Endothelial cell of umbilical vein (primary cell): ENCODE results near the gene THSD4. TPM values are rescaled to one million over a fixed set of nuclear protein-coding genes. Genes with fewer than 3 reads are reported as not detected.

Experiments used
- BruUV-seq: library from RNA; stranded (reverse); fragments of 400-500 nt; replicated peaks from 2 replicates; lab custom pipeline; 2021; lab: Mats Ljungman, UMichigan
- CTCF ChIA-PET: fragments of 300-600, 350-600 bp; sonication (Branson Sonifier 250); formaldehyde crosslinking; loops from one replicate; lab custom pipeline; 2021; ENCODE audit warnings: antibody characterized with exemption, inconsistent platforms; lab: Charles Lee
- POLR2A ChIA-PET: fragments of 300-600, 350-600 bp; sonication (Branson Sonifier 250); formaldehyde crosslinking; loops from one replicate; lab custom pipeline; 2021; ENCODE audit warnings: antibody characterized with exemption, inconsistent platforms; lab: Charles Lee
- DNase-seq: peaks from one replicate; pipeline ENCODE4 v3.0.0-alpha.2; 2011; ENCODE audit warnings: low read depth, low spot score
- FAIRE-seq: peaks from 2 replicates; lab custom pipeline; 2011; peaks lifted over from hg19 to GRCh38; lab: Jason Lieb, UNC
- H2AFZ ChIP-seq: 2 replicates; pipeline ENCODE4 v1.6.0; 2012; ENCODE audit warnings: low read depth, low read length, control low read depth, inconsistent platforms
- H3K27ac ChIP-seq: 2 replicates; pipeline ENCODE4 v1.5.1; 2011; ENCODE audit warnings: low read depth, mild to moderate bottlenecking, control low read depth, low read length, moderate library complexity; ENCODE audit not compliant: insufficient read depth
- H3K27me3 ChIP-seq, 2 experiments: 2 replicates each; pipeline versions ENCODE4 v1.6.0 to v1.6.1; 2011; ENCODE audit warnings: low read length in 2 of 2, mixed read lengths in 1 of 2; ENCODE audit not compliant: control insufficient read depth in 2 of 2, insufficient read depth in 2 of 2
- H3K36me3 ChIP-seq, 2 experiments: 2 replicates in 1 of 2; 3 replicates in 1 of 2; pipeline ENCODE4 v1.5.1; 2011; ENCODE audit warnings: low read length in 2 of 2, mild to moderate bottlenecking in 1 of 2, moderate library complexity in 1 of 2; ENCODE audit not compliant: control insufficient read depth in 2 of 2, insufficient read depth in 2 of 2; ENCODE audit errors: extremely low read depth in 1 of 2
- H3K4me1 ChIP-seq: 3 replicates; pipeline ENCODE4 v1.5.1; 2011; ENCODE audit warnings: mild to moderate bottlenecking, low read length; ENCODE audit not compliant: control insufficient read depth, insufficient read depth; ENCODE audit errors: extremely low read depth
- H3K4me2 ChIP-seq: 2 replicates; pipeline ENCODE4 v1.6.1; 2011; ENCODE audit warnings: low read length, control low read depth, mixed read lengths; ENCODE audit not compliant: insufficient read depth
- H3K4me3 ChIP-seq, 3 experiments: fragments of 200-600 bp in 1 of 3; sonication (generic), shearing (Covaris generic) in 1 of 3; replicated peaks in 1 of 3; 2 replicates each; pipeline ENCODE4 v1.5.1; 2011 to 2016; ENCODE audit warnings: control low read depth in 3 of 3, low read length in 3 of 3, mild to moderate bottlenecking in 2 of 3, inconsistent platforms in 1 of 3, low read depth in 1 of 3, moderate library complexity in 1 of 3; ENCODE audit not compliant: insufficient read depth in 1 of 3
- H3K79me2 ChIP-seq: 2 replicates; pipeline ENCODE4 v1.6.0; 2012; ENCODE audit warnings: low read length, inconsistent platforms; ENCODE audit not compliant: control insufficient read depth, insufficient read depth
- H3K9ac ChIP-seq: replicated peaks from 2 replicates; pipeline ENCODE3; 2011; ENCODE audit warnings: low read length, control low read depth; ENCODE audit not compliant: insufficient read depth; ENCODE audit errors: extremely low read depth
- H3K9me1 ChIP-seq: replicated peaks from 3 replicates; pipeline ENCODE4 v1.6.0; 2011; ENCODE audit warnings: mild to moderate bottlenecking, low read length; ENCODE audit not compliant: control insufficient read depth, insufficient read depth; ENCODE audit errors: extremely low read depth
- H3K9me3 ChIP-seq: replicated peaks from 2 replicates; pipeline ENCODE4 v1.5.1; 2012; ENCODE audit warnings: low read length, inconsistent platforms; ENCODE audit not compliant: control insufficient read depth, insufficient read depth
- H4K20me1 ChIP-seq: replicated peaks from 2 replicates; pipeline ENCODE3; 2011; ENCODE audit warnings: mild to moderate bottlenecking, low read length; ENCODE audit not compliant: control insufficient read depth, insufficient read depth; ENCODE audit errors: extremely low read depth
- EZH2 ChIP-seq: IDR thresholded peaks from 2 replicates; pipeline ENCODE4 v1.6.1; 2012; ENCODE audit warnings: borderline replicate concordance, low read depth, mild to moderate bottlenecking, moderate library complexity, low read length, inconsistent platforms; ENCODE audit not compliant: severe bottlenecking
- FOS ChIP-seq: IDR thresholded peaks from 2 replicates; pipeline ENCODE4 v1.6.1; 2011; ENCODE audit warnings: mild to moderate bottlenecking, low read length, moderate library complexity, borderline replicate concordance; ENCODE audit not compliant: insufficient read depth
- GATA2 ChIP-seq: IDR thresholded peaks from 2 replicates; pipeline ENCODE4 v1.7.0; 2011; ENCODE audit warnings: low read depth, mild to moderate bottlenecking, moderate library complexity, mixed read lengths, low read length; ENCODE audit not compliant: insufficient read length, insufficient read depth
- JUN ChIP-seq: IDR thresholded peaks from 2 replicates; pipeline ENCODE4 v1.6.1; 2011; ENCODE audit warnings: borderline replicate concordance, low read depth; ENCODE audit not compliant: insufficient read length, insufficient read depth
- MYC ChIP-seq: IDR thresholded peaks from one replicate; pipeline ENCODE4 v1.6.1; 2011; ENCODE audit warnings: mild to moderate bottlenecking, low read depth, low read length
- POLR2A ChIP-seq: IDR thresholded peaks from 2 replicates; pipeline ENCODE4 v1.6.1; 2012; ENCODE audit warnings: low read depth, mild to moderate bottlenecking, control low read depth, low read length
- POLR2AphosphoS5 ChIP-seq: IDR thresholded peaks from 2 replicates; pipeline ENCODE4 v1.6.1; 2012; ENCODE audit warnings: low read depth, mild to moderate bottlenecking, control low read depth, low read length, moderate library complexity; ENCODE audit not compliant: insufficient read depth
- dilution Hi-C: fragments of 300-500 bp; cut with MboI; formaldehyde crosslinking; loops from one replicate; pipeline ENCODE4 v1.15.0; 2019; ENCODE audit warnings: low sequenced_read_pairs; ENCODE audit not compliant: extremely low pct_ligation_motif_present
- intact Hi-C: fragments of 100-400 bp; cut with micrococcal nuclease; formaldehyde crosslinking; loops from one replicate; pipeline ENCODE4 v1.10.0; 2022
- polyA plus RNA-seq, 4 experiments: library from polyadenylated mRNA; depleted of rRNA in 3 of 4; stranded (reverse) in 3 of 4; unstranded in 1 of 4; fragments of >200 nt; gene quantifications; 2 replicates each; pipeline versions ENCODE4 v1.2.1 to v1.2.3, GENCODE V29; 2011 to 2012; ENCODE audit warnings: missing spikeins in 1 of 4
- total RNA-seq: library from RNA; stranded (reverse); gene quantifications from 2 replicates; pipeline ENCODE4 v1.2.3, GENCODE V29; 2021
- TF ChIP-seq, protein P1 (sequence below): IDR thresholded peaks from 2 replicates; pipeline ENCODE4 v1.6.1; 2011; ENCODE audit not compliant: insufficient read depth, insufficient read length
- TF ChIP-seq, protein P2 (sequence below), 2 donors: IDR thresholded peaks; 1 replicate in 1 of 2; 2 replicates in 1 of 2; pipeline ENCODE4 v1.5.1; 2011; ENCODE audit warnings: low read length in 2 of 2, mild to moderate bottlenecking in 2 of 2, moderate library complexity in 2 of 2, control low read depth in 1 of 2, inconsistent platforms in 1 of 2, low read depth in 1 of 2; ENCODE audit not compliant: insufficient read depth in 1 of 2; ENCODE audit errors: extremely low read depth in 1 of 2

THSD4 gene
- total and polyA plus RNA-seq, 2 donors (not counting 3 experiments of a cell fraction or from before 2014, with no cell fraction given): 9.9 to 25.4 TPM

DNA sequence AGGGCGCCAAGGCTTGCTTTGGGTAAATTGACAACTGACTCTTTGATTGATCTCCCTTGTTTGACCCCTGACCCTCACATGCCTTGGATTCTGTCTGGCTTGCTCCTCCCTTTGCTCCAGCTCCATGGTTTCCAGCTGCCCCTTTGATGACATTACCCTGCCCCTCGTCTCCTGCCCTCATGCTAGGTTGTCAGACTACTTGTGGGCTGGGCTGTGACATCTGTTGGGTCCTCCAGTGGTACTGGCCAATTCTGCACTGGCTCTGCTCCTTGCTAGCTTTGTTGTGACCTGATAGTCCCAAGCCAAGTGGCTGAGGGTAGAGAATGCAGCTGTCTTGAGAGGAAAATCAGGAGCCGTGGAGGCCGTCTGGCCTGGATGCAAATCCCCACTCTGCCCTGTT lies 6.2 kb downstream of the THSD4 start:
- Histone ChIP-seq H3K9me3 (no peaks in the 10 kb centered on the region), H3K79me2 (peaks cover 5% of the 10 kb centered on the region), H2AFZ (no peak overlapping the region), H3K4me2 (no peak overlapping the region), H3K36me3 (no peaks in the 10 kb centered on the region), H4K20me1 (no peaks in the 10 kb centered on the region), H3K27ac (no peak overlapping the region), H3K9ac (no peak overlapping the region), H3K4me3 (no peak overlapping the region), H3K4me1 (peaks cover 3% of the 10 kb centered on the region), H3K9me1 (no peaks in the 10 kb centered on the region), H3K27me3 (no peaks in the 10 kb centered on the region)
- FAIRE-seq (no peak), DNase-seq (no peak)
- dilution Hi-C loops (no loop called here), intact Hi-C loops (no loop called here)
- no TSS peak for BruUV-seq
- CTCF ChIA-PET: interaction anchor here (0.6 to 2.6 kb wide), 4 partner anchors 10 to 326 kb away, joined by 3 to 10 read pairs (median 4); no protein-coding TSS in a partner anchor
- POLR2A ChIA-PET: no interaction called here
- no peak for TF ChIP-seq GATA2
- TF ChIP-seq MYC: no peak
- TF ChIP-seq EZH2: no peak
- TF ChIP-seq, protein P1, sequence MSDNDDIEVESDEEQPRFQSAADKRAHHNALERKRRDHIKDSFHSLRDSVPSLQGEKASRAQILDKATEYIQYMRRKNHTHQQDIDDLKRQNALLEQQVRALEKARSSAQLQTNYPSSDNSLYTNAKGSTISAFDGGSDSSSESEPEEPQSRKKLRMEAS: no peak
- TF ChIP-seq POLR2AphosphoS5: no peak
- no peak for TF ChIP-seq POLR2A
- TF ChIP-seq, protein P2, sequence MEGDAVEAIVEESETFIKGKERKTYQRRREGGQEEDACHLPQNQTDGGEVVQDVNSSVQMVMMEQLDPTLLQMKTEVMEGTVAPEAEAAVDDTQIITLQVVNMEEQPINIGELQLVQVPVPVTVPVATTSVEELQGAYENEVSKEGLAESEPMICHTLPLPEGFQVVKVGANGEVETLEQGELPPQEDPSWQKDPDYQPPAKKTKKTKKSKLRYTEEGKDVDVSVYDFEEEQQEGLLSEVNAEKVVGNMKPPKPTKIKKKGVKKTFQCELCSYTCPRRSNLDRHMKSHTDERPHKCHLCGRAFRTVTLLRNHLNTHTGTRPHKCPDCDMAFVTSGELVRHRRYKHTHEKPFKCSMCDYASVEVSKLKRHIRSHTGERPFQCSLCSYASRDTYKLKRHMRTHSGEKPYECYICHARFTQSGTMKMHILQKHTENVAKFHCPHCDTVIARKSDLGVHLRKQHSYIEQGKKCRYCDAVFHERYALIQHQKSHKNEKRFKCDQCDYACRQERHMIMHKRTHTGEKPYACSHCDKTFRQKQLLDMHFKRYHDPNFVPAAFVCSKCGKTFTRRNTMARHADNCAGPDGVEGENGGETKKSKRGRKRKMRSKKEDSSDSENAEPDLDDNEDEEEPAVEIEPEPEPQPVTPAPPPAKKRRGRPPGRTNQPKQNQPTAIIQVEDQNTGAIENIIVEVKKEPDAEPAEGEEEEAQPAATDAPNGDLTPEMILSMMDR (IDR thresholded peaks at IDR 0.05; ENCODE audit: extremely low read depth in 1 of 2, insufficient read depth in 1 of 2, low read depth in 1 of 2, low read length in 2 of 2): no peak
- TF ChIP-seq FOS: no peak
- TF ChIP-seq JUN: no peak
